CD14-positive monocyte (primary cell): ENCODE data around the gene TMEM120B. TPM values are rescaled to one million over a fixed set of nuclear protein-coding genes. Genes with fewer than 3 reads are reported as not detected.

Experiments used
- DNase-seq, 3 donors: peaks; one replicate each; pipeline ENCODE4 v3.0.0-alpha.2; 2011 to 2022
- H2AFZ ChIP-seq: 2 replicates; pipeline ENCODE4 v1.6.0; 2012; ENCODE audit warnings: mild to moderate bottlenecking, low read depth, low read length, inconsistent platforms; ENCODE audit not compliant: insufficient read depth, poor library complexity, severe bottlenecking
- H3K27ac ChIP-seq, 2 donors: 1 replicate in 1 of 2; 2 replicates in 1 of 2; pipeline ENCODE4 v1.5.1; 2012 to 2013; ENCODE audit warnings: low read length in 2 of 2, control low read depth in 1 of 2, inconsistent platforms in 1 of 2, low read depth in 1 of 2, mild to moderate bottlenecking in 1 of 2
- H3K27me3 ChIP-seq, 2 donors: one replicate each; pipeline versions ENCODE4 v1.6.0 to v1.6.1; 2011 to 2013; ENCODE audit warnings: low read length in 2 of 2; ENCODE audit not compliant: control insufficient read depth in 2 of 2, insufficient read depth in 2 of 2
- H3K36me3 ChIP-seq, 2 donors: replicated peaks in 1 of 2; 1 replicate in 1 of 2; 2 replicates in 1 of 2; pipeline versions ENCODE4 v1.5.1 to v1.6.1; 2012 to 2013; ENCODE audit warnings: low read length in 2 of 2, control low read depth in 1 of 2, inconsistent platforms in 1 of 2, mild to moderate bottlenecking in 1 of 2; ENCODE audit not compliant: insufficient read depth in 2 of 2, control insufficient read depth in 1 of 2
- H3K4me1 ChIP-seq, 2 donors: 1 replicate in 1 of 2; 2 replicates in 1 of 2; pipeline versions ENCODE4 v1.5.1 to v1.6.1; 2012 to 2013; ENCODE audit warnings: low read length in 2 of 2, control low read depth in 1 of 2, inconsistent platforms in 1 of 2, mild to moderate bottlenecking in 1 of 2, moderate library complexity in 1 of 2; ENCODE audit not compliant: insufficient read depth in 2 of 2, control insufficient read depth in 1 of 2
- H3K4me2 ChIP-seq: replicated peaks from 2 replicates; pipeline ENCODE3; 2012; ENCODE audit warnings: low read length, moderate library complexity, mild to moderate bottlenecking; ENCODE audit not compliant: poor library complexity, severe bottlenecking; ENCODE audit errors: extremely low read depth
- H3K4me3 ChIP-seq, 3 experiments: fragments of 200-600 bp in 1 of 3; sonication (generic) in 1 of 3; replicated peaks in 1 of 3; 1 replicate in 2 of 3; 2 replicates in 1 of 3; pipeline ENCODE4 v1.5.1; 2011 to 2013; ENCODE audit warnings: low read length in 3 of 3, mild to moderate bottlenecking in 3 of 3, control low read depth in 2 of 3, low read depth in 2 of 3, inconsistent platforms in 1 of 3, moderate library complexity in 1 of 3
- H3K79me2 ChIP-seq: 2 replicates; pipeline ENCODE4 v1.6.0; 2012; ENCODE audit warnings: mild to moderate bottlenecking, control low read depth, inconsistent platforms, low read length, moderate library complexity; ENCODE audit not compliant: insufficient read depth
- H3K9ac ChIP-seq: 2 replicates; pipeline ENCODE4 v1.6.0; 2017; ENCODE audit warnings: low read length, mild to moderate bottlenecking; ENCODE audit not compliant: insufficient read depth, poor library complexity, severe bottlenecking
- H3K9me3 ChIP-seq, 2 donors: replicated peaks in 1 of 2; 1 replicate in 1 of 2; 2 replicates in 1 of 2; pipeline versions ENCODE4 v1.5.1 to v1.6.1; 2012 to 2013; ENCODE audit warnings: low read length in 2 of 2, control low read depth in 1 of 2; ENCODE audit not compliant: control insufficient read depth in 1 of 2, insufficient read depth in 1 of 2
- H4K20me1 ChIP-seq: 2 replicates; pipeline ENCODE4 v1.6.0; 2012; ENCODE audit warnings: mild to moderate bottlenecking, low read length, control low read depth, moderate library complexity; ENCODE audit not compliant: insufficient read depth
- H3K27ac Mint-ChIP-seq, 7 donors: one replicate each; pipeline ENCODE4 v1.8.0; 2020; ENCODE audit warnings: mild to moderate bottlenecking in 7 of 7, mixed read lengths in 7 of 7, moderate library complexity in 6 of 7, inconsistent platforms in 2 of 7
- H3K27me3 Mint-ChIP-seq, 3 donors: one replicate each; pipeline ENCODE4 v1.8.0; 2021 to 2022; ENCODE audit warnings: low read depth in 3 of 3, mild to moderate bottlenecking in 3 of 3, mixed read lengths in 3 of 3, moderate library complexity in 3 of 3, inconsistent platforms in 1 of 3
- H3K36me3 Mint-ChIP-seq, 2 donors: one replicate each; pipeline ENCODE4 v1.8.0; 2020; ENCODE audit warnings: mixed read lengths in 2 of 2, inconsistent platforms in 1 of 2, mild to moderate bottlenecking in 1 of 2
- H3K4me1 Mint-ChIP-seq: one replicate; pipeline ENCODE4 v1.8.0; 2020; ENCODE audit warnings: mild to moderate bottlenecking, mixed read lengths
- H3K4me3 Mint-ChIP-seq, 2 donors: one replicate each; pipeline ENCODE4 v1.8.0; 2020; ENCODE audit warnings: mild to moderate bottlenecking in 2 of 2, mixed read lengths in 2 of 2, moderate library complexity in 1 of 2
- H3K9me3 Mint-ChIP-seq, 7 donors: one replicate each; pipeline ENCODE4 v1.8.0; 2020 to 2022; ENCODE audit warnings: mixed read lengths in 7 of 7, mild to moderate bottlenecking in 6 of 7, moderate library complexity in 6 of 7, inconsistent platforms in 2 of 7
- CTCF ChIP-seq: fragments of 200-600 bp; IDR thresholded peaks from one replicate; pipeline ENCODE4 v1.8.0; 2022; ENCODE audit warnings: antibody characterized with exemption, mild to moderate bottlenecking
- WGBS: methylation state at CpG from one replicate; pipeline ENCODE4 v1.1.5; 2013; ENCODE audit warnings: missing lambda C conversion rate; ENCODE audit not compliant: insufficient coverage; 5-methylcytosine and 5-hydroxymethylcytosine counted together
- intact Hi-C, 2 donors: fragments of 100-400 bp; cut with micrococcal nuclease; formaldehyde crosslinking; loops; one replicate each; pipeline versions ENCODE4 v1.15.0 to v1.15.1; 2023
- polyA plus RNA-seq, 3 donors: library from polyadenylated mRNA; depleted of rRNA in 1 of 3; unstranded in 2 of 3; stranded (reverse) in 1 of 3; fragments of 300-500 nt in 2 of 3; fragments of >200 nt in 1 of 3; fragmentation: Illumina TruSeq in 2 of 3; gene quantifications; 1 replicate in 2 of 3; 2 replicates in 1 of 3; pipeline ENCODE4 v1.2.3, GENCODE V29; 2012 to 2021

The TMEM120B gene
- polyA plus RNA-seq, 3 donors: 0.65 to 2.4 (median 1.1) TPM

DNA sequence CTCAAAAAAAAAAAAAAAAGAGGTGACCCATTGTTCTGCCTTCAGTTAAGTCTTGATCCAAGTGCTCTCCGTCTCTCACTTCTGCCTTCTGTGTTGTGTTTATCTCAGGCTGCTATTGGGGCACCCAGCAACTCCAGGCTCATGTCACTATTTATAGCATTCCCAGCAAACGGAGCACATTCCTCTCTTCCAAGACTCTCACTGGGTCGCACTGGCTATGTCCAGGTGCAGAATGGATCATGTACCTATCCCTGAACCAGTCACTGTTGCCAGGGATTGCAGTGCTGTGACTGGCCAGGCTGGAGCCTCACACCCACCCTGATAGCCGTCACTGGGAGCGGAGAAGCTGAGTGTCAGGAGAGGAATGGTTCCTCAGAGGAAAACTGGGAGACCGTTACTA, 49.7 kb downstream of the TMEM120B start:
- Histone ChIP-seq H3K79me2 (no peaks in the 10 kb centered on the region), H3K36me3 (no peaks in the 10 kb centered on the region), H4K20me1 (no peaks in the 10 kb centered on the region), H2AFZ (no peak overlapping the region), H3K9ac (no peak overlapping the region), H3K9me3 (no peaks in the 10 kb centered on the region), H3K27ac (no peak overlapping the region), H3K4me2 (no peak overlapping the region), H3K4me1 (no peaks in the 10 kb centered on the region), H3K4me3 (no peak overlapping the region), H3K27me3 (no peaks in the 10 kb centered on the region)
- Mint-ChIP-seq H3K27ac (no peak overlapping the region), H3K4me3 (no peak overlapping the region), H3K4me1 (no peaks in the 10 kb centered on the region), H3K36me3 (peaks cover 0 to 2% of the 10 kb centered on the region in 2 donors), H3K9me3 (no peaks in the 10 kb centered on the region), H3K27me3 (peaks cover 0 to 2% (median 0%) of the 10 kb centered on the region in 3 donors)
- no peak for TF ChIP-seq CTCF
- intact Hi-C loops: no loop called here
- WGBS: 100% methylated on average over 5 of the region's 6 CpGs
- no peak for DNase-seq

- no peak overlapping the region for H3K27ac Mint-ChIP-seq
Observed at GRCh38 chr12:121764808-121765207, 52.3 kb downstream of the TMEM120B start.

More at GRCh38 chr12:121764808-121765207, 52.3 kb downstream of the TMEM120B start:
- Histone ChIP-seq H2AFZ (no peak overlapping the region), H3K4me2 (no peak overlapping the region), H3K27me3 (no peaks in the 10 kb centered on the region), H3K4me1 (no peaks in the 10 kb centered on the region), H3K4me3 (no peak overlapping the region), H3K9ac (no peak overlapping the region), H4K20me1 (no peaks in the 10 kb centered on the region), H3K36me3 (no peaks in the 10 kb centered on the region), H3K79me2 (no peaks in the 10 kb centered on the region), H3K27ac (no peak overlapping the region), H3K9me3 (no peaks in the 10 kb centered on the region)
- no peak for TF ChIP-seq CTCF
- no peak for DNase-seq
- intact Hi-C loops: no loop called here
- Mint-ChIP-seq H3K4me1 (peaks cover 2% of the 10 kb centered on the region), H3K36me3 (peaks cover 0 to 2% of the 10 kb centered on the region in 2 donors), H3K27me3 (peaks cover 0 to 2% (median 0%) of the 10 kb centered on the region in 3 donors), H3K9me3 (no peaks in the 10 kb centered on the region), H3K4me3 (no peak overlapping the region)
- WGBS: no CpG with 5 or more reads among the region's 3 CpGs
